Mesenchymal stem cell (in vitro differentiated cells and primary cell): ENCODE measurements around the gene OBSL1.

Experiments
- DNase-seq: peaks from one replicate; pipeline ENCODE4 v3.0.0-alpha.2; 2013
- H2AFZ ChIP-seq: one replicate; pipeline ENCODE4 v1.6.1; 2013; ENCODE audit warnings: low read depth, mild to moderate bottlenecking, control low read depth, inconsistent platforms, low read length, moderate library complexity
- H2AK5ac ChIP-seq: 2 replicates; pipeline ENCODE4 v1.6.1; 2013; ENCODE audit warnings: low read length, moderate library complexity, mild to moderate bottlenecking, inconsistent platforms; ENCODE audit not compliant: severe bottlenecking
- H2BK120ac ChIP-seq: one replicate; pipeline ENCODE4 v1.6.1; 2013; ENCODE audit warnings: low read depth, mild to moderate bottlenecking, inconsistent platforms, low read length, moderate library complexity
- H2BK12ac ChIP-seq, 2 experiments: one replicate each; pipeline ENCODE4 v1.6.1; 2013; ENCODE audit warnings: inconsistent platforms in 2 of 2, low read length in 2 of 2, mild to moderate bottlenecking in 2 of 2, moderate library complexity in 2 of 2, control low read depth in 1 of 2
- H2BK15ac ChIP-seq: one replicate; pipeline ENCODE4 v1.6.1; 2013; ENCODE audit warnings: mild to moderate bottlenecking, low read depth, inconsistent platforms; ENCODE audit not compliant: poor library complexity, severe bottlenecking
- H2BK5ac ChIP-seq: 2 replicates; pipeline ENCODE4 v1.6.1; 2013; ENCODE audit warnings: low read depth, mild to moderate bottlenecking, low read length, control low read depth, inconsistent platforms; ENCODE audit not compliant: poor library complexity, severe bottlenecking
- H3K14ac ChIP-seq, 2 experiments: one replicate each; pipeline ENCODE4 v1.6.1; 2013; ENCODE audit warnings: inconsistent platforms in 2 of 2, low read length in 2 of 2, control low read depth in 1 of 2, mild to moderate bottlenecking in 1 of 2, moderate library complexity in 1 of 2
- H3K18ac ChIP-seq, 2 experiments: one replicate each; pipeline ENCODE4 v1.6.1; 2013; ENCODE audit warnings: inconsistent platforms in 2 of 2, low read length in 2 of 2, control low read depth in 1 of 2, low read depth in 1 of 2, mild to moderate bottlenecking in 1 of 2
- H3K23ac ChIP-seq, 2 experiments: one replicate each; pipeline ENCODE4 v1.6.1; 2013; ENCODE audit warnings: inconsistent platforms in 2 of 2, low read length in 2 of 2, mild to moderate bottlenecking in 2 of 2, moderate library complexity in 2 of 2, control low read depth in 1 of 2
- H3K27ac ChIP-seq: 2 replicates; pipeline ENCODE4 v1.5.1; 2013; ENCODE audit warnings: mild to moderate bottlenecking, moderate library complexity, low read length, control low read depth, inconsistent platforms; ENCODE audit not compliant: poor library complexity, severe bottlenecking
- H3K27me3 ChIP-seq, 2 experiments: 2 replicates each; pipeline versions ENCODE4 v1.6.1 to v1.7.0; 2013; ENCODE audit warnings: low read length in 2 of 2, mild to moderate bottlenecking in 2 of 2, moderate library complexity in 2 of 2, control low read depth in 1 of 2, inconsistent platforms in 1 of 2; ENCODE audit not compliant: control insufficient read depth in 1 of 2, insufficient read depth in 1 of 2
- H3K36me3 ChIP-seq, 2 experiments: 2 replicates each; pipeline versions ENCODE4 v1.6.1 to v1.7.0; 2013; ENCODE audit warnings: low read length in 2 of 2, control low read depth in 1 of 2, inconsistent platforms in 1 of 2, low read depth in 1 of 2, mild to moderate bottlenecking in 1 of 2; ENCODE audit not compliant: insufficient read depth in 2 of 2, control insufficient read depth in 1 of 2
- H3K4ac ChIP-seq, 2 experiments: one replicate each; pipeline ENCODE4 v1.6.1; 2013; ENCODE audit warnings: inconsistent platforms in 2 of 2, low read length in 2 of 2, mild to moderate bottlenecking in 2 of 2, moderate library complexity in 2 of 2, control low read depth in 1 of 2, low read depth in 1 of 2
- H3K4me1 ChIP-seq: 2 replicates; pipeline ENCODE4 v1.6.1; 2013; ENCODE audit warnings: low read depth, low read length, control low read depth; ENCODE audit not compliant: control insufficient read depth, insufficient read depth
- H3K4me2 ChIP-seq: 2 replicates; pipeline ENCODE4 v1.6.1; 2013; ENCODE audit warnings: low read length, mild to moderate bottlenecking, inconsistent platforms; ENCODE audit not compliant: poor library complexity, severe bottlenecking
- H3K4me3 ChIP-seq, 2 experiments: 2 replicates each; pipeline versions ENCODE4 v1.5.1 to v1.7.0; 2013; ENCODE audit warnings: low read length in 2 of 2, mild to moderate bottlenecking in 2 of 2, control low read depth in 1 of 2, low read depth in 1 of 2; ENCODE audit not compliant: insufficient read depth in 1 of 2
- H3K79me1 ChIP-seq: replicated peaks from 2 replicates; pipeline ENCODE4 v1.6.1; 2013; ENCODE audit warnings: mild to moderate bottlenecking, control low read depth, low read length, inconsistent platforms; ENCODE audit not compliant: poor library complexity, severe bottlenecking
- H3K9ac ChIP-seq: 2 replicates; pipeline ENCODE4 v1.7.0; 2013; ENCODE audit warnings: mild to moderate bottlenecking, low read length, moderate library complexity
- H3K9me3 ChIP-seq: 2 replicates; pipeline ENCODE4 v1.7.0; 2013; ENCODE audit warnings: mild to moderate bottlenecking, low read length; ENCODE audit not compliant: control insufficient read depth
- H4K8ac ChIP-seq: one replicate; pipeline ENCODE4 v1.6.1; 2013; ENCODE audit warnings: inconsistent platforms, mild to moderate bottlenecking, low read length, moderate library complexity
- H4K91ac ChIP-seq: one replicate; pipeline ENCODE4 v1.6.1; 2013; ENCODE audit warnings: mild to moderate bottlenecking, low read length, inconsistent platforms
- WGBS: methylation state at CpG from one replicate; pipeline ENCODE4 v1.1.7; 2013; ENCODE audit warnings: mixed read lengths; 5-methylcytosine and 5-hydroxymethylcytosine counted together

Gene OBSL1

GRCh38 chr2:219552382-219553167, 18.8 kb downstream of the OBSL1 start:
- Histone ChIP-seq H4K8ac (no peak overlapping the region), H3K9me3 (no peaks in the 10 kb centered on the region), H4K91ac (no peak overlapping the region), H3K18ac (peak overlapping the region in 1 of 2 experiments; percentile 25), H3K4me1 (peaks cover 19% of the 10 kb centered on the region), H3K4me2 (peak overlapping the region; percentile 83), H2AK5ac (no peak overlapping the region), H2BK12ac (no peak overlapping the region), H3K9ac (peak overlapping the region; percentile 73), H3K27me3 (peaks cover 13 to 17% of the 10 kb centered on the region in 2 experiments), H3K4me3 (peak overlapping the region; percentile 68 to 80), H3K23ac (no peak overlapping the region), H2AFZ (peak overlapping the region; percentile 84), H2BK5ac (no peak overlapping the region), H2BK15ac (peak overlapping the region; percentile 84), H3K36me3 (peaks cover 12 to 21% of the 10 kb centered on the region in 2 experiments), H3K27ac (no peak overlapping the region), H3K79me1 (no peaks in the 10 kb centered on the region), H2BK120ac (no peak overlapping the region), H3K14ac (no peak overlapping the region), H3K4ac (no peak overlapping the region)
- DNase-seq: peak; percentile 86
- 5% methylated on average over 53 of the region's 99 CpGs for WGBS

DNA sequence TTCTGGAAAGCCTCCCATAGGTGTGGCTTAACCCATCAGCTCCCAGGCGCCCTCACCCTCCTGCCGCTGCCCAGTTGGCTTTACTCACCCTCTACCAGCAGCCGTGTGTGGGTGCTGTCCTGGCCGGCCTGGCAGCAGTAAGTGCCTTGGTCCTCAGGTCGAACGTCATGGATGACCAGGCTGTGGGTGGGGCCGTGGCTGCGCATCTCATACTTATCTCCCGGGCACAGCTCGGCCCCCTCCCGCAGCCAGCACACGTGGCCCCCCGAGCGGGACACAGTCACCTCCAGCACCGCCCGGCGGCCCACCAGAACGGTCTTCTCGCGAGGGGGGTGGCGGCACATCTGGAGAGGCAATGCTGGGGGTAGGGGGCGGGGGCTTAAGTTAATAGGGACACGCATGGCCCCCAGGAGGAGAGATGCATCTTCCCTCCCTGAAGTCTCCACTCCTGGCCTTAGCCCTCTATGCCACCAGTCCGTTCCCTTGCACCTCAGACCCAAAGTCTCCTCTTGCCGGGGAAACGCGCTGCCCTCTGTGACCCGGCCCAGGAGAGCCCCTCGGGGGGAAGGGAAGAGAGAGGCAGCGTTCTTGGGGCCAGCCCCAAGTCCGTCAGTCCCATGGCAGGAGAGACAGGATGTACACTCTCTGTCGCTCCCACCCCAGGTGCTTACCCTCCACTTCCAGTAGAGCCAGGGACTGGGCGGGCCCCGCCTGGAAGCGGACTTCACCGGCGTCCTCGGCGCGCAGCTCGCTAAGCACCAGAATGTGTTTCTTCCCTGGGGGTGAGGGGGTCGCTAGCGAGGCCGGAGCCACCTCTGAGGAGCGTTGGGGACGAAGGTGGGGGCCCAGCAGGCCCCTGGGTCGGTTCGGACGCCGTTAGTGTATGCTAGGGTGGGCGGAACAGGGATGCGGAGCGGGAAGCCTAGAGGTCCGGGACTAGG, 19.6 kb downstream of the OBSL1 start:
- peaks cover 18 to 26% of the 10 kb centered on the region in 2 experiments for H3K36me3 ChIP-seq
- no peak overlapping the region for H3K14ac ChIP-seq
- H2BK15ac ChIP-seq: peak overlapping the region; percentile 73
- H4K8ac ChIP-seq: no peak overlapping the region
- H2BK5ac ChIP-seq: no peak overlapping the region
- peaks cover 19% of the 10 kb centered on the region for H3K4me1 ChIP-seq
- no peaks in the 10 kb centered on the region for H3K79me1 ChIP-seq
- no peaks in the 10 kb centered on the region for H3K9me3 ChIP-seq
- H2BK120ac ChIP-seq: no peak overlapping the region
- H3K23ac ChIP-seq: no peak overlapping the region
- no peak overlapping the region for H3K4ac ChIP-seq
- H2AFZ ChIP-seq: peak overlapping the region; percentile 21
- H4K91ac ChIP-seq: no peak overlapping the region
- H3K18ac ChIP-seq: peak overlapping the region in 1 of 2 experiments; percentile 51
- peak; percentile 63 for DNase-seq
- H3K4me2 ChIP-seq: peak overlapping the region; percentile 83
- H3K9ac ChIP-seq: peak overlapping the region; percentile 73
- no peak overlapping the region for H2BK12ac ChIP-seq
- peaks cover 13 to 17% of the 10 kb centered on the region in 2 experiments for H3K27me3 ChIP-seq
- 6% methylated on average over 40 of the region's 54 CpGs for WGBS
- H3K4me3 ChIP-seq: peak overlapping the region; percentile 68 to 80
- H2AK5ac ChIP-seq: no peak overlapping the region
- no peak overlapping the region for H3K27ac ChIP-seq

- H3K18ac ChIP-seq: no peak overlapping the region
- H2BK12ac ChIP-seq: no peak overlapping the region
- peaks cover 20% of the 10 kb centered on the region for H3K4me1 ChIP-seq
- H4K91ac ChIP-seq: no peak overlapping the region
- H3K9ac ChIP-seq: no peak overlapping the region
- no peak overlapping the region for H4K8ac ChIP-seq
- H2BK5ac ChIP-seq: no peak overlapping the region
- H2AK5ac ChIP-seq: no peak overlapping the region
- no peak overlapping the region for H2AFZ ChIP-seq
- peaks cover 18 to 23% of the 10 kb centered on the region in 2 experiments for H3K36me3 ChIP-seq
- H3K9me3 ChIP-seq: no peaks in the 10 kb centered on the region
- no peak overlapping the region for H3K27ac ChIP-seq
- no peak overlapping the region for H2BK15ac ChIP-seq
- H3K4ac ChIP-seq: no peak overlapping the region
- no peak for DNase-seq
- H2BK120ac ChIP-seq: no peak overlapping the region
- H3K79me1 ChIP-seq: no peaks in the 10 kb centered on the region
- H3K27me3 ChIP-seq: peaks cover 13 to 17% of the 10 kb centered on the region in 2 experiments
- H3K4me2 ChIP-seq: no peak overlapping the region
- WGBS: 84% methylated on average over 9 of the region's 9 CpGs
- no peak overlapping the region for H3K23ac ChIP-seq
- H3K14ac ChIP-seq: no peak overlapping the region
- no peak overlapping the region for H3K4me3 ChIP-seq
These were observed 21.7 kb downstream of the OBSL1 start for GRCh38 chr2:219549619-219550018.

DNA sequence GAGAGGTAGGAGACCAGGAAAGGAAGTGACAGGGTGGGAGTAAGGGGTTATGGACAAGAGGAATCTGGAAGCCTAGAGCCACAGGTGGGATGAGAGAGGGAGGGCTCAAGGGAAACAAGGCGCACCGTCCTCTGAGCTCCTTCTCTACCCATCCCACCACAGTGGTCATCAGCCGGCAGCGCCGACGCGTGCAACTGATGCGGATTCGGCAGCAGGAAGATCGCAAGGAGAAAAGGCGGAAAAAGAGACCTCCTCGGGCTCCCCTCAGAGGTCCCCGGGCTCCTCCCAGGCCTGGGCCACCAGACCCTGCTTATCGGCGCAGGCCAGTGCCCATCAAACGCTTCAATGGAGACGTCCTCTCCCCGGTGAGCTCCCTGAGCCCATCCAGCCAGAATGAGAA, 22.3 kb downstream of the OBSL1 start:
- H4K91ac ChIP-seq: no peak overlapping the region
- H3K14ac ChIP-seq: no peak overlapping the region
- no peak overlapping the region for H2AK5ac ChIP-seq
- H3K4me1 ChIP-seq: peaks cover 26% of the 10 kb centered on the region
- 96% methylated on average over 18 of the region's 18 CpGs for WGBS
- no peak overlapping the region for H3K23ac ChIP-seq
- no peak overlapping the region for H3K4me2 ChIP-seq
- no peak overlapping the region for H2BK12ac ChIP-seq
- no peak overlapping the region for H3K27ac ChIP-seq
- H2BK5ac ChIP-seq: no peak overlapping the region
- peaks cover 18 to 23% of the 10 kb centered on the region in 2 experiments for H3K36me3 ChIP-seq
- no peak overlapping the region for H3K4ac ChIP-seq
- peaks cover 13 to 14% of the 10 kb centered on the region in 2 experiments for H3K27me3 ChIP-seq
- no peak overlapping the region for H2AFZ ChIP-seq
- H2BK120ac ChIP-seq: no peak overlapping the region
- no peak overlapping the region for H2BK15ac ChIP-seq
- H3K9ac ChIP-seq: no peak overlapping the region
- no peak for DNase-seq
- H3K4me3 ChIP-seq: no peak overlapping the region
- H3K18ac ChIP-seq: no peak overlapping the region
- no peak overlapping the region for H4K8ac ChIP-seq
- H3K9me3 ChIP-seq: no peaks in the 10 kb centered on the region
- H3K79me1 ChIP-seq: no peaks in the 10 kb centered on the region
